HCT116 (cell line): ENCODE results near the gene MAPK8IP3. TPM values are rescaled to one million over a fixed set of nuclear protein-coding genes. Genes with fewer than 3 reads are reported as not detected.

Experiments used
- ATAC-seq: fragments of 200-7000 bp; cut with Tn5 transposase; 2 replicates; pipeline ENCODE4 v1.9.1; 2020; ENCODE audit warnings: mild to moderate bottlenecking, moderate library complexity
- BruUV-seq: library from RNA; stranded (reverse); fragments of 400-500 nt; replicated peaks from 2 replicates; lab custom pipeline; 2021; lab: Mats Ljungman, UMichigan
- CTCF ChIA-PET: fragments of 300-600 bp; sonication (Branson Sonifier 250); formaldehyde crosslinking; loops from one replicate; lab custom pipeline; 2021; ENCODE audit warnings: antibody characterized with exemption; lab: Charles Lee
- POLR2A ChIA-PET: fragments of 300-600, 350-600 bp; sonication (Branson Sonifier 250); formaldehyde crosslinking; loops from one replicate; lab custom pipeline; 2021; ENCODE audit warnings: antibody characterized with exemption; lab: Charles Lee
- RAD21 ChIA-PET, 2 experiments: fragments of 300-600 bp; sonication (Branson Sonifier 250); formaldehyde crosslinking; loops; one replicate each; lab custom pipeline; 2023; ENCODE audit warnings: low total read pairs in 2 of 2; ENCODE audit not compliant: uncharacterized antibody in 2 of 2, unreplicated experiment in 2 of 2, low non-redundant PET in 1 of 2; lab: Charles Lee
- DNase-seq: peaks from one replicate; pipeline ENCODE4 v3.0.0-alpha.2; 2010; ENCODE audit warnings: low read depth, low spot score
- H2AFZ ChIP-seq: fragments of 200-600 bp; shearing (Covaris generic), sonication (generic); 2 replicates; pipeline ENCODE4 v1.6.1; 2017; ENCODE audit warnings: low read depth, mixed run types, mixed read lengths, antibody characterized with exemption, low read length; ENCODE audit not compliant: poor library complexity, severe bottlenecking
- H3K27ac ChIP-seq: 2 replicates; pipeline ENCODE4 v1.5.1; 2012; ENCODE audit warnings: low read depth, low read length
- H3K27me3 ChIP-seq: fragments of 200-600 bp; sonication (generic); 2 replicates; pipeline ENCODE4 v1.6.1; 2016; ENCODE audit warnings: mixed run types, low read length, mixed read lengths; ENCODE audit not compliant: insufficient read depth
- H3K36me3 ChIP-seq, 2 experiments: fragments of 200-500 bp in 1 of 2; fragments of 200-600 bp in 1 of 2; sonication (Bioruptor generic) in 1 of 2; sonication (generic) in 1 of 2; 2 replicates each; pipeline versions ENCODE4 v1.5.1 to v1.6.1; 2014 to 2016; ENCODE audit warnings: low read length in 2 of 2, inconsistent platforms in 1 of 2, mixed read lengths in 1 of 2, mixed run types in 1 of 2; ENCODE audit not compliant: insufficient read depth in 2 of 2, control insufficient read depth in 1 of 2
- H3K4me1 ChIP-seq, 2 experiments: fragments of 200-600 bp in 1 of 2; sonication (generic) in 1 of 2; 2 replicates each; pipeline versions ENCODE4 v1.5.1 to v1.6.1; 2012 to 2017; ENCODE audit warnings: low read length in 2 of 2, inconsistent platforms in 1 of 2, mild to moderate bottlenecking in 1 of 2, mixed read lengths in 1 of 2, mixed run types in 1 of 2, moderate library complexity in 1 of 2; ENCODE audit not compliant: insufficient read depth in 2 of 2, control insufficient read depth in 1 of 2
- H3K4me2 ChIP-seq: fragments of 200-600 bp; sonication (generic); 2 replicates; pipeline ENCODE4 v1.6.1; 2017; ENCODE audit warnings: mixed run types, low read length, mixed read lengths
- H3K4me3 ChIP-seq, 2 experiments: fragments of 200-600 bp in 1 of 2; sonication (generic) in 1 of 2; replicated peaks in 1 of 2; 2 replicates each; pipeline ENCODE4 v1.5.1; 2011 to 2016; ENCODE audit warnings: low read length in 2 of 2, control low read depth in 1 of 2, low read depth in 1 of 2, mild to moderate bottlenecking in 1 of 2, mixed read lengths in 1 of 2, mixed run types in 1 of 2
- H3K79me2 ChIP-seq: fragments of 200-600 bp; sonication (generic); 2 replicates; pipeline ENCODE4 v1.6.1; 2017; ENCODE audit warnings: mild to moderate bottlenecking, mixed run types, low read length, moderate library complexity, mixed read lengths; ENCODE audit not compliant: insufficient read depth
- H3K9ac ChIP-seq: fragments of 200-600 bp; sonication (generic); 2 replicates; pipeline ENCODE4 v1.6.1; 2016; ENCODE audit warnings: low read length, mixed read lengths
- H3K9me2 ChIP-seq: fragments of 200-600 bp; sonication (generic), shearing (Covaris generic); 2 replicates; pipeline ENCODE4 v1.6.1; 2017; ENCODE audit warnings: mixed run types, mild to moderate bottlenecking, moderate library complexity; ENCODE audit not compliant: insufficient read depth
- H3K9me3 ChIP-seq, 2 experiments: fragments of 200-500 bp in 1 of 2; fragments of 200-600 bp in 1 of 2; sonication (Bioruptor generic) in 1 of 2; sonication (generic) in 1 of 2; 2 replicates each; pipeline ENCODE4 v1.6.1; 2014 to 2017; ENCODE audit warnings: low read length in 2 of 2, mixed read lengths in 2 of 2, inconsistent platforms in 1 of 2, low read depth in 1 of 2, mild to moderate bottlenecking in 1 of 2, mixed run types in 1 of 2, moderate library complexity in 1 of 2; ENCODE audit not compliant: control insufficient read depth in 1 of 2, insufficient read depth in 1 of 2
- H4K20me1 ChIP-seq: fragments of 200-600 bp; sonication (generic), shearing (Covaris generic); 2 replicates; pipeline ENCODE4 v1.6.1; 2017; ENCODE audit warnings: mixed run types, mild to moderate bottlenecking, moderate library complexity; ENCODE audit not compliant: insufficient read depth
- ATF3 ChIP-seq: IDR thresholded peaks from 2 replicates; pipeline ENCODE4 v1.6.1; 2012
- CEBPB ChIP-seq: IDR thresholded peaks from 2 replicates; pipeline ENCODE4 v1.6.1; 2012; ENCODE audit warnings: low read depth
- EGR1 ChIP-seq: IDR thresholded peaks from 2 replicates; pipeline ENCODE4 v1.6.1; 2012; ENCODE audit warnings: low read depth
- ELF1 ChIP-seq: IDR thresholded peaks from 2 replicates; pipeline ENCODE4 v1.6.1; 2012; ENCODE audit warnings: low read depth, borderline replicate concordance
- EZH2phosphoT487 ChIP-seq: fragments of 200-600 bp; IDR thresholded peaks from 2 replicates; pipeline ENCODE4 v1.6.1; 2018; ENCODE audit warnings: antibody characterized with exemption, borderline replicate concordance
- FOSL1 ChIP-seq: IDR thresholded peaks from 2 replicates; pipeline ENCODE4 v1.6.1; 2012; ENCODE audit warnings: low read depth
- JUND ChIP-seq: IDR thresholded peaks from 2 replicates; pipeline ENCODE4 v1.6.1; 2012
- REST ChIP-seq: IDR thresholded peaks from 2 replicates; pipeline ENCODE4 v1.6.1; 2012; ENCODE audit warnings: low read depth
- SIN3A ChIP-seq: IDR thresholded peaks from 2 replicates; pipeline ENCODE4 v1.6.1; 2012; ENCODE audit warnings: low read depth
- SRF ChIP-seq: IDR thresholded peaks from 2 replicates; pipeline ENCODE4 v1.6.1; 2012; ENCODE audit warnings: low read depth
- YY1 ChIP-seq: IDR thresholded peaks from 2 replicates; pipeline ENCODE4 v1.6.1; 2011; ENCODE audit warnings: low read length, low read depth, moderate library complexity, mild to moderate bottlenecking; ENCODE audit not compliant: insufficient replicate concordance; ENCODE audit errors: extremely low read depth
- ZFX ChIP-seq: fragments of 450-650 bp; IDR thresholded peaks from 2 replicates; pipeline ENCODE4 v1.6.1; 2017
- intact Hi-C: fragments of 100-400 bp; cut with micrococcal nuclease; formaldehyde crosslinking; loops from 2 replicates; pipeline ENCODE4 v1.10.0; 2022
- total RNA-seq: library from RNA; stranded (reverse); gene quantifications from one replicate; pipeline ENCODE4 v1.2.1, GENCODE V29; 2021; ENCODE audit not compliant: unreplicated experiment
- TF ChIP-seq, protein P1 (sequence below), 3 experiments: fragments of 200-600 bp in 1 of 3; sonication (generic) in 1 of 3; IDR thresholded peaks in 2 of 3; conservative IDR thresholded peaks in 1 of 3; 2 replicates each; pipeline ENCODE4 v1.5.1; 2012 to 2017; ENCODE audit warnings: low read depth in 2 of 3, low read length in 2 of 3, antibody characterized with exemption in 1 of 3, borderline replicate concordance in 1 of 3, control low read depth in 1 of 3, mild to moderate bottlenecking in 1 of 3, mixed read lengths in 1 of 3, mixed run types in 1 of 3, moderate library complexity in 1 of 3; ENCODE audit not compliant: insufficient read depth in 1 of 3
- TF ChIP-seq, protein P2 (sequence below): IDR thresholded peaks from 2 replicates; pipeline ENCODE4 v1.6.1; 2011; ENCODE audit warnings: mild to moderate bottlenecking, low read length, moderate library complexity; ENCODE audit not compliant: insufficient replicate concordance; ENCODE audit errors: extremely low read depth

The MAPK8IP3 gene
- total RNA-seq, 1 experiment from 2014 or later, result 75.3 TPM

DNA sequence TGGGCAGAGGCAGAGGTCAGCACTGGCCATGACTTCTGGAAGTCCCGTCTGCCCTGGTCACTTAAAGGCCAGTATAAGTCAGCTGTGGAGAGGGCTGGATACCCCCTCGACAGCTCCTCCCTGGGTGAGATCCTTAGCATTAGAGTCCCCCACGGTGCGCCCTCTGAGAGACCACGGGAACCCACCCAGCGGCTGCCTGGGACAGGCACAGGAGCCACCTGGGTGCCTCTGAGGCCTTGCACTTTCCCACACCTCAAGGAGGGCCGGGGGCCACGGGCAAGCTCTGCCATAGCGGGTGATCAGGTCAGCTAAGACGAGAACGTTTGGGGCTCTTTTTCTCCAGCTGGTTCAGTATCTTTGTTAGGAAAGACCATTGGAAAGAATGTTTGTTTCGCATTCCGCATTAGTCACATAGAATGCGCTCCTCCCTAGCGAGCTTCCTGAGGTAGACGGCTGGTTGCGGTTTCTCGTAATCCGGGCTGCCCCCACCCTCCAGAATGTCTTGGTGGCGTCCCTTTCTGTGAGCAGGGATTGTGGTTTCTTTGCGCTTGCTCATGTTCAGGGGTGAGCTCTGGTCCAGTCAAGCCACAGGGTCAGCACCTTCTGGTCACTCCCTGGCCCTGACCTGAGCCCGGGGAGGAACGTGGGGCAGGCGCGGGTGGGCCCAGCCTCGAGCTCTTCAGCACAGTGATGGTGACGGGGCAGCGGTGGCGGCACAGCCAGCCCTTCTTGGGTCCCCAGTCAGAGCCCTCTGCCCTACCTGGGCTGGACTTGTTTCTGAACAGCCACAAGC, 40.1 kb downstream of the MAPK8IP3 start:
- Histone ChIP-seq H3K4me2 (no peak overlapping the region), H3K4me1 (no peaks in the 10 kb centered on the region), H3K27ac (no peak overlapping the region), H4K20me1 (no peaks in the 10 kb centered on the region), H3K36me3 (peaks cover 10 to 14% of the 10 kb centered on the region in 2 experiments; a peak in 3 of 4 replicates), H3K9ac (no peak overlapping the region), H2AFZ (no peak overlapping the region), H3K9me3 (no peaks in the 10 kb centered on the region), H3K4me3 (no peak overlapping the region), H3K9me2 (no peaks in the 10 kb centered on the region), H3K27me3 (no peaks in the 10 kb centered on the region), H3K79me2 (no peaks in the 10 kb centered on the region)
- DNase-seq, result no peak
- ATAC-seq, result no peak
- POLR2A ChIA-PET, result no interaction called here
- TF ChIP-seq CEBPB (no peak), ATF3 (no peak), YY1 (no peak), ZFX (no peak), JUND (no peak), ELF1 (no peak), EGR1 (no peak), EZH2phosphoT487 (no peak), SIN3A (no peak), SRF (no peak), FOSL1 (no peak), REST (no peak)
- TF ChIP-seq, protein P1, sequence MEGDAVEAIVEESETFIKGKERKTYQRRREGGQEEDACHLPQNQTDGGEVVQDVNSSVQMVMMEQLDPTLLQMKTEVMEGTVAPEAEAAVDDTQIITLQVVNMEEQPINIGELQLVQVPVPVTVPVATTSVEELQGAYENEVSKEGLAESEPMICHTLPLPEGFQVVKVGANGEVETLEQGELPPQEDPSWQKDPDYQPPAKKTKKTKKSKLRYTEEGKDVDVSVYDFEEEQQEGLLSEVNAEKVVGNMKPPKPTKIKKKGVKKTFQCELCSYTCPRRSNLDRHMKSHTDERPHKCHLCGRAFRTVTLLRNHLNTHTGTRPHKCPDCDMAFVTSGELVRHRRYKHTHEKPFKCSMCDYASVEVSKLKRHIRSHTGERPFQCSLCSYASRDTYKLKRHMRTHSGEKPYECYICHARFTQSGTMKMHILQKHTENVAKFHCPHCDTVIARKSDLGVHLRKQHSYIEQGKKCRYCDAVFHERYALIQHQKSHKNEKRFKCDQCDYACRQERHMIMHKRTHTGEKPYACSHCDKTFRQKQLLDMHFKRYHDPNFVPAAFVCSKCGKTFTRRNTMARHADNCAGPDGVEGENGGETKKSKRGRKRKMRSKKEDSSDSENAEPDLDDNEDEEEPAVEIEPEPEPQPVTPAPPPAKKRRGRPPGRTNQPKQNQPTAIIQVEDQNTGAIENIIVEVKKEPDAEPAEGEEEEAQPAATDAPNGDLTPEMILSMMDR (IDR thresholded peaks at IDR 0.05 in 2 of 3, conservative IDR thresholded peaks at IDR 0.05 in 1 of 3; ENCODE audit: borderline replicate concordance in 1 of 3, insufficient read depth in 1 of 3, low read depth in 2 of 3, low read length in 2 of 3), result no peak
- TF ChIP-seq, protein P2, sequence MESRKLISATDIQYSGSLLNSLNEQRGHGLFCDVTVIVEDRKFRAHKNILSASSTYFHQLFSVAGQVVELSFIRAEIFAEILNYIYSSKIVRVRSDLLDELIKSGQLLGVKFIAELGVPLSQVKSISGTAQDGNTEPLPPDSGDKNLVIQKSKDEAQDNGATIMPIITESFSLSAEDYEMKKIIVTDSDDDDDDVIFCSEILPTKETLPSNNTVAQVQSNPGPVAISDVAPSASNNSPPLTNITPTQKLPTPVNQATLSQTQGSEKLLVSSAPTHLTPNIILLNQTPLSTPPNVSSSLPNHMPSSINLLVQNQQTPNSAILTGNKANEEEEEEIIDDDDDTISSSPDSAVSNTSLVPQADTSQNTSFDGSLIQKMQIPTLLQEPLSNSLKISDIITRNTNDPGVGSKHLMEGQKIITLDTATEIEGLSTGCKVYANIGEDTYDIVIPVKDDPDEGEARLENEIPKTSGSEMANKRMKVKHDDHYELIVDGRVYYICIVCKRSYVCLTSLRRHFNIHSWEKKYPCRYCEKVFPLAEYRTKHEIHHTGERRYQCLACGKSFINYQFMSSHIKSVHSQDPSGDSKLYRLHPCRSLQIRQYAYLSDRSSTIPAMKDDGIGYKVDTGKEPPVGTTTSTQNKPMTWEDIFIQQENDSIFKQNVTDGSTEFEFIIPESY, result no peak
- intact Hi-C loops, result no loop called here
- RAD21 ChIA-PET, result no interaction called here
- BruUV-seq, result no TSS peak
- CTCF ChIA-PET, result no interaction called here
